ENCODE results near the gene FSHR.

Gene FSHR

GRCh38 chr2:49026706-49027105 is 127.6 kb downstream of the FSHR start:
- no peak for DNase-seq

GRCh38 chr2:49021271-49021670 is 133.0 kb downstream of the FSHR start:
- no peak for DNase-seq

- no peak for DNase-seq
Observed at GRCh38 chr2:49005261-49005660, 149.1 kb downstream of the FSHR start.

GRCh38 chr2:49004036-49004626 is 150.2 kb downstream of the FSHR start:
- DNase-seq, result no peak

GRCh38 chr2:49003201-49003600 is 151.1 kb downstream of the FSHR start:
- no peak for DNase-seq

GRCh38 chr2:49002750-49003149 is 151.6 kb downstream of the FSHR start:
- no peak for DNase-seq

GRCh38 chr2:49000695-49001094 is 153.6 kb downstream of the FSHR start:
- DNase-seq, result no peak

- DNase-seq, result no peak
Observed at GRCh38 chr2:48998449-48998848, 155.9 kb downstream of the FSHR start.

- no peak for DNase-seq
Observed at GRCh38 chr2:48993576-48993975, 160.7 kb downstream of the FSHR start.

- no peak for DNase-seq
Observed at GRCh38 chr2:48991415-48992131, 162.7 kb downstream of the FSHR start.

- DNase-seq, result no peak
Observed at GRCh38 chr2:48984922-48985321, 169.4 kb downstream of the FSHR start.

GRCh38 chr2:48983551-48983950 is 170.8 kb downstream of the FSHR start:
- no peak for DNase-seq

GRCh38 chr2:48982887-48983435 is 171.4 kb downstream of the FSHR start:
- no peak for DNase-seq

- DNase-seq, result no peak
Observed at GRCh38 chr2:48980846-48981245, 173.5 kb downstream of the FSHR start.

GRCh38 chr2:48979691-48980090 is 174.6 kb downstream of the FSHR start:
- DNase-seq, result no peak

- DNase-seq, result no peak
Observed at GRCh38 chr2:48978131-48978530, 176.2 kb downstream of the FSHR start.

GRCh38 chr2:48971801-48972200 is 182.5 kb downstream of the FSHR start:
- DNase-seq, result no peak

- no peak for DNase-seq
Observed at GRCh38 chr2:48968011-48968410, 186.3 kb downstream of the FSHR start.

GRCh38 chr2:48965204-48965603 is 189.1 kb downstream of the FSHR start:
- DNase-seq, result no peak

GRCh38 chr2:48961009-48961408 is 193.3 kb downstream of the FSHR start:
- no peak for DNase-seq

GRCh38 chr2:48954935-48955334 is 199.4 kb downstream of the FSHR start:
- no peak for DNase-seq

- DNase-seq, result no peak
Observed at GRCh38 chr2:48954311-48954710, 200.0 kb downstream of the FSHR start.

- DNase-seq, result no peak
Observed at GRCh38 chr2:48952614-48953013, 201.7 kb downstream of the FSHR start.

- no peak for DNase-seq
Observed at GRCh38 chr2:48952143-48952542, 202.2 kb downstream of the FSHR start.
